Stimulated activated naive CD8-positive, alpha-beta T cell treated with anti-CD3 and anti-CD28 coated beads, Interleukin-15, amount 100 ng/mL, for 72 hours (primary cell): Measurements from ENCODE around the gene FCAMR.
A peak's percentile ranks its signal among the peaks of the same experiment; 100 is the strongest.

ENCODE experiments used
- ATAC-seq: fragments of 150-1000 bp; cut with Tn5 transposase; 2 replicates; pipeline ENCODE4 v1.10.0; 2021; ENCODE audit warnings: mild to moderate bottlenecking, moderate library complexity
- DNase-seq, 2 donors: peaks; one replicate each; pipeline ENCODE4 v3.0.0; 2021 to 2022
- H3K27ac Mint-ChIP-seq, 2 donors: one replicate each; pipeline ENCODE4 v1.8.0; 2022; ENCODE audit warnings: mild to moderate bottlenecking in 2 of 2, mixed read lengths in 2 of 2, moderate library complexity in 2 of 2
- H3K27me3 Mint-ChIP-seq: one replicate; pipeline ENCODE4 v1.8.0; 2022; ENCODE audit warnings: mixed read lengths
- H3K4me1 Mint-ChIP-seq: one replicate; pipeline ENCODE4 v1.8.0; 2022; ENCODE audit warnings: mild to moderate bottlenecking, mixed read lengths
- H3K4me3 Mint-ChIP-seq, 2 donors: one replicate each; pipeline ENCODE4 v1.8.0; 2022; ENCODE audit warnings: mild to moderate bottlenecking in 2 of 2, mixed read lengths in 2 of 2, moderate library complexity in 1 of 2
- H3K9me3 Mint-ChIP-seq, 2 donors: one replicate each; pipeline ENCODE4 v1.8.0; 2022; ENCODE audit warnings: mixed read lengths in 2 of 2

FCAMR gene

DNA sequence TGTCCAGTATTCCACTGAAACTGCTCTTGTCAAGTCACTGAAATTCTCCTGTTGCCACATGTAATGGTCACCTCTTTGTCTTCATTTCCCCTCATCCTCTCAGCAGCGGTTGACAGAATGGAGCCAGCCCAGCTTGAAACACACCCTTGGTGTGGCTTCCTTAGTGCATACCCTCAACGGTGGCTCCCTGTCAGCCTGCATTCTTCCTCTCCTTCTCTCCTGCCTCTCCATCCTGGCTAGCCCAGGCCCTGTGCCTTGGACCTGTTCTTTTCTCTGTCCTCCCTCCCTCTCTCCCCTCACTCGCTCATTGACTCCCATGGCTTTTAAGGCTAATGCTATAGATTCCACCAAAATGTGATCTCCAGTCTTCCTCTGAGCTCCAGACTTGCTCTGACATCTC, 52.2 kb downstream of the FCAMR start:
- Mint-ChIP-seq H3K27me3 (no peaks in the 10 kb centered on the region), H3K4me3 (peak overlapping the region in 1 of 2 donors; percentile 69), H3K27ac (peak overlapping the region; percentile 0 to 75), H3K4me1 (peaks cover 72% of the 10 kb centered on the region), H3K9me3 (no peaks in the 10 kb centered on the region)
- DNase-seq (no peak), ATAC-seq (no peak)

- ATAC-seq (peak; percentile 39), DNase-seq (no peak)
- Mint-ChIP-seq H3K9me3 (no peaks in the 10 kb centered on the region), H3K4me1 (peaks cover 85% of the 10 kb centered on the region), H3K27me3 (no peaks in the 10 kb centered on the region), H3K27ac (peak overlapping the region; percentile 64 to 71), H3K4me3 (peak overlapping the region in 1 of 2 donors; percentile 69)
Measured at GRCh38 chr1:206916000-206916709, 54.1 kb downstream of the FCAMR start.

- ATAC-seq (no peak), DNase-seq (no peak)
- no peaks in the 10 kb centered on the region for H3K27me3 Mint-ChIP-seq
- no peaks in the 10 kb centered on the region for H3K9me3 Mint-ChIP-seq
- peaks cover 89% of the 10 kb centered on the region for H3K4me1 Mint-ChIP-seq
- H3K4me3 Mint-ChIP-seq: peak overlapping the region in 1 of 2 donors; percentile 69
- peak overlapping the region in 1 of 2 donors; percentile 64 for H3K27ac Mint-ChIP-seq
Measured at GRCh38 chr1:206915030-206915735, 55.1 kb downstream of the FCAMR start.

GRCh38 chr1:206913766-206914537, 56.3 kb downstream of the FCAMR start:
- no peak for DNase-seq
- no peaks in the 10 kb centered on the region for H3K27me3 Mint-ChIP-seq
- H3K4me3 Mint-ChIP-seq: peak overlapping the region in 1 of 2 donors; percentile 17
- H3K4me1 Mint-ChIP-seq: peaks cover 93% of the 10 kb centered on the region
- ATAC-seq: no peak
- no peak overlapping the region for H3K27ac Mint-ChIP-seq
- no peaks in the 10 kb centered on the region for H3K9me3 Mint-ChIP-seq

DNA sequence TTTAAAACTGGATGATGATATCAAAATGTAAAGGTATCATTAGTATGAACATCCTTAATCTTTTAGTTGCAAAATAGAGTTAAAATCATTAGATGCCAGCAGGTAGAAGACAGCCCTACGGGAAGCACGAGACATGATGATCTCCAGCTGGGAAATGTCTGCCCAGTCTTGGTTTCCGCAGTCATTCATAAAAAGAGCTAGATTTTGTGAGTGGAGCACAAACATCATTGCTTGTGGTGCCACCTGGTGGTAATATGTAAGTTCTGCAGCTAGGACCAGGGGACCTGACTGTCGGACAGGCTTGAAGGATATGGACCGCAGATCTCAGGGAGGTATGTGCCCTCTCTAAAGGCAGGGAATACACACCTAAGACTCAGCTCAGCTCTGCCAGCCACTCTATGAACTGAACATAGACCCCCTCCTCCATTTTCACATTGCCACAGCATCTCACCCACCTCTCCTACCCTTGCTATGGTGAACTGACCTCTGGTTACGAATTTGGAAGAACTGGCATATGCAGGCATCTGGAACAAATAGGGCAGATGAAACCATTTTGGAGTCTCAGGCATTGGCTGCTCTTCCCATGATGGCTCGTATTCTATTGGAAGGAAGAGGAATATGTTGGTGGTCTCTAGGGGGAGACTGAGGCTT, 57.7 kb downstream of the FCAMR start:
- H3K4me3 Mint-ChIP-seq: no peak overlapping the region
- DNase-seq (peak; percentile 65 to 67), ATAC-seq (peak; percentile 45)

GRCh38 chr1:206911064-206911663, 59.1 kb downstream of the FCAMR start:
- ATAC-seq (no peak), DNase-seq (no peak)
- H3K27ac Mint-ChIP-seq: no peak overlapping the region
- H3K27me3 Mint-ChIP-seq: no peaks in the 10 kb centered on the region
- no peaks in the 10 kb centered on the region for H3K9me3 Mint-ChIP-seq
- H3K4me3 Mint-ChIP-seq: no peak overlapping the region
- H3K4me1 Mint-ChIP-seq: peaks cover 91% of the 10 kb centered on the region

More for the DNA sequence above, 57.7 kb downstream of the FCAMR start:
- no peaks in the 10 kb centered on the region for H3K9me3 Mint-ChIP-seq
- H3K27ac Mint-ChIP-seq: no peak overlapping the region
- H3K4me1 Mint-ChIP-seq: peaks cover 92% of the 10 kb centered on the region
- no peaks in the 10 kb centered on the region for H3K27me3 Mint-ChIP-seq

GRCh38 chr1:206909883-206910318, 60.4 kb downstream of the FCAMR start:
- Mint-ChIP-seq H3K9me3 (no peaks in the 10 kb centered on the region), H3K4me3 (peak overlapping the region; percentile 42 to 65), H3K27me3 (no peaks in the 10 kb centered on the region), H3K27ac (no peak overlapping the region), H3K4me1 (peaks cover 91% of the 10 kb centered on the region)
- ATAC-seq: peak; percentile 1
- DNase-seq: no peak

DNA sequence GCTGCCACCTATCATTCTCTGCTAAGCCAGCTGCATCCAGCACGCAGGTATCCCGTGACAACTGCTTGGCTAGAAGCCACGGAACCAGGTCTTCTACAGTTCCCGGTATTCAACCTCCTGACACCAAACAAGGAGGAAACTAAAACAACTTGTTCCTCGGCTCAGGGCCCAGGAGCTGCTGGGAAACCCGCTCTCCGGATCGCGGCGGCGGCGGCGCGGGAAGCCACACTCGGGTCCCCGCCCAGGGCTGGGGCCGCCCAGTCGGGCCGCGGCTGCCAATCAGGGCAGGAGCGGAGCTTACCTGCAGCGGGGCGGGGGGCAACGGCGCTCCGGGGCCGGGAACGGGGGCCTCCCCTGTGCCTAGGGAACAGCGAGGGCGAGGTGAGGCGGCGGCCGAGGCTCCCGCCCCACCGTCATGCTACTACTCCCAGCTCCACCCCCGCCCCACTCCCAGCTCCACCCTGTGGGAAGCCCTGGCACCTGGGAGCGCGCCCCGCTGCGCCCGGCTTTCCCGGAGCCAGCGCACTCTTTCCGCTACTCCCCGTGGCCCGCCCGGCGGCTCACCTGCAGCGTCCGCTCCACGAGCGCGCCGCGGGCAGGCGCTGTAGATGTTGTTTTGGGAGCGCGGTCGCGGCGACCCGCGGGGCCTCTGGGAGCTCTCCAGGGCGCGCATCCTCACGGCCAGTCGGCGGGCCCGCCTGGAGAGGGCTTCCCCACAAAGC, 60.9 kb downstream of the FCAMR start:
- peaks cover 91% of the 10 kb centered on the region for H3K4me1 Mint-ChIP-seq

DNA sequence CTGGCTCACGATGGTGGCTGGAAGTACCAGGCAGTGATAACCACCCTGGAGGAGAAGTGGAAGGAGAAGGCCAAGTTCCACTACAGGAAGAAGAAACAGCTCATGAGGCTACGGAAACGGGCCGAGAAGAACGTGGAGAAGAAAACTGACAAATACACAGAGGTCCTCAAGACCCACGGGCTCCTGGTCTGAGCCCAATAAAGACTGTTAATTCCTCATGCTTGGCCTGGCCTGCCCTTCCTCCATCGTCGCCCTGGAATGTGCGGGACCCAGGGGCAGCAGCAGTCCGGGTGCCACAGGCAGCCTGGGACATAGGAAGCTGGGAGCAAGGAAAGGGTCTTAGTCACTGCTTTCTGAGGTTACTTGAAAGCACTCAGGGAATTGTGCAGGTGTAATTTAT, 62.2 kb downstream of the FCAMR start:
- DNase-seq (no peak), ATAC-seq (no peak)
- Mint-ChIP-seq H3K9me3 (no peaks in the 10 kb centered on the region), H3K4me3 (peak overlapping the region; percentile 0 to 19), H3K27me3 (no peaks in the 10 kb centered on the region), H3K27ac (peak overlapping the region in 1 of 2 donors; percentile 1), H3K4me1 (peaks cover 80% of the 10 kb centered on the region)

More for the DNA sequence above, 60.9 kb downstream of the FCAMR start:
- no peaks in the 10 kb centered on the region for H3K9me3 Mint-ChIP-seq
- peak; percentile 63 for ATAC-seq
- no peak overlapping the region for H3K27ac Mint-ChIP-seq
- peak overlapping the region; percentile 62 to 65 for H3K4me3 Mint-ChIP-seq
- DNase-seq: no peak
- no peaks in the 10 kb centered on the region for H3K27me3 Mint-ChIP-seq
